Measurements from ENCODE around the gene POLRMT.

The POLRMT gene

DNA sequence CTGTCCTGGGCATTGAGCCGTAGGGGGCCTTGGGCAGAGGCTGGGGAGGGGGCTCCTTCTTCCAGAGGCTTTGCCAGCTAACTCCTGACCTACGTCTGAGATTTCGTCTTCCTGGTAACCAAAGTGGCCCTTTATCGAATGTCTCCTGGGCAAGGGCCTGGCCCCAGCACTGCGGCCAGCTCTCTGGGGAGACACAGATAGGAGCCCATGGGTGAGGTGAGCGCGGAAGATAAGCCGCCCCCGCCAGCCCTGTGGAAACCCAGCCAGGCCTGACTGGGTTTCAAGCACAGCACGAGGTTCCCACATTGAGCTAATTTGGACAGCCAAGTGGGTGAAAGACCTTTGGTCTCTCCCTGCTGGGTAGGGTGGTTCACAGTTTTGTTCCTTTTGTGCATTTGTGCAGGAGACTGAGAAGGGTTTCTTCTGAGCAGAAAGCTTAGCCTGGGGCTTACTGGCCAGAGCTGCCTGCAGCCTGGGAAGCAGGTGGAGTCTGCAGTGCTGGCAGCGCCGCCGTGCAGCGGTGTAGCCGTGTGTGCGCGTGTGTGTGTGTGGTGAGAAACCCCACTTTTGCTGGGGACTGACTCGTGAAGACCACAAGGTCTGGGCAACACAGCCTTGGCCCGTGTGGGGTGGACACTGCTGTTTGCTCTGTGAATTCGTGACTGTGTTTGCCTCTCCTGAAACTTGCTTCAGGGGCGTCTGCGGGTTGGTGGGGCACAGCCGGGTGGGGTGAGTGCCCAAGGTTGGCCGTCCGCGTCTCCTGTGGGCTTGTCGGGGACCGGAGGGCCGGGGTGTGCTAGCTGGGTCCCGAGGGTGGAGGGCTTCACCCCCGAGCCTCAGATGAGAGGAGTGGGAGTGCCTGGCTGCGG lies 58.4 kb downstream of the POLRMT start:
- no peak for DNase-seq

GRCh38 chr19:573519-573825 lies 59.9 kb downstream of the POLRMT start:
- DNase-seq: no peak

DNA sequence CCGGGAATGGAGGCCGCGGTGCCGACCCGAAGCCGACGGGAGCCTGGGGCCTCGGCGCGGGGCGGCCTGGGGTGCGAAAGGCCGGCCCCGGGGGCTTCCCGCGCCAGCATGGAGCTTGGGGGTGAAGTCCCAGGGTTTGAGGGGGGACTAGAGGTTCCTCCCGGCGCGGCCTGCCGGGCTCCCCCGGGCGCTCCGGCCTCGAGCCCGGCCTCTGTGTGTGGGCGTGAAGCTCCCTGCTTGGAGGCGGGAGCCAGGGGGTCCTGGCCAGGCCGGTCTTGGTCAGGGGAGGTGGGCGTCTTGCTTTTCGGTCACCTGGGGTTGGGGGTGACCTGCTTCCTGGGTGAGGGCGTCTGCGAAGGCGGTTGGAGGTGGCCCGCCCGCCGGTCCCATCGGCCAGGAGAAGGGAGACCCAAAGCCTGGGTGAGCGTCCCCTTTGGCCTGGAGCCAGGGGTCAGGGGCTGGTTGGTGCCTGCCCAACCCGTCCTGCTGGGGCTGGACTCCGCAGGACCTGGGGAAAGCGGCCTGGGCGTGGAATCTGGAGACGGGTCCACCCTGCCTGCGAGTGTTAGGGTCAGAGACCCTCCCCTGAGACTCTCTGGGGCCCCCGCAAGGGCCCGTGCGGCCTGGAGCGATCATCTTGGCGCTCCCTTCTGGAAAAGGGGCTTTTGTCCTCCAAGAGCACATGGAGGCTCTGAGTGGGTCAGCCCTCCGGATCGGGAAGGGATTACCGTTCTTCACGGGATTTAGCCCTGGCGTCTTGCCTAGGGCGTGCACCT lies 60.4 kb downstream of the POLRMT start:
- DNase-seq: no peak

GRCh38 chr19:572140-572742 lies 61.1 kb downstream of the POLRMT start, which contains the start of gene BSG:
Gene BSG, plus strand, starts transcription at chr19:572596. Its CDS starts 39 bp downstream, at chr19:572635.
- DNase-seq: peak; percentile 96

- peak; percentile 62 for DNase-seq
Observed at GRCh38 chr19:571566-571974, 61.8 kb downstream of the POLRMT start.

DNA sequence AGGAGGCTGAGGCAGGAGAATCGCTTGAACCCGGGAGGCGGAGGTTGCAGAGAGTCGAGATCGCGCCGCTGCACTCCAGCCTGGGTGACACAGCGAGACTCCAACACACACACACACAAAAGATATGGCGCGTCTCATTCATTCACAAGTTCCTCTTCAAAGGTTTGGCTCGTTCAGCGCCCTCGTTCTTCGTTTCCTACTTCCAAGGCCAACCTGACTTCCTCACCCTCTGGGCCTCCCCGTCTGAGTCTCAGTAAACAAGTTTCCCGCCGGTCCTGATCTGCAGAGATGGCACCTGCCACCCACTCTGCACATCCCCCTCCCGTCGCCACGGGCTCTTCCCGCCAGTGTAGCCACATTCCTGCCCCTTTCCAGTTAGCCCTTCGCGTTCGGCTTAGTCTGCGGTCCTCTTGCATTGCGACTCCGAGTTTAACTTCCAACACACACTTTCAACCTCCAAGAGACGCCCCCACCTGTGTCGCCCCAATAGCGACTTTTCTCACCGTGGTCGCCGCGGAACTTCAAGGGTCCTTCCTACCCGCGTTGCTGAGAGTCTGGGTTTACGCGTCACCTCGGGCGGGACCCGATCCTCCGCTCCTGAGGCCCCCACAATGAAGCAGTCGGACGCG lies 62.3 kb downstream of the POLRMT start:
- DNase-seq: peak; percentile 74

GRCh38 chr19:570251-570686 lies 63.1 kb downstream of the POLRMT start:
- no peak for DNase-seq

- DNase-seq: no peak
Observed at GRCh38 chr19:567296-567900, 65.9 kb downstream of the POLRMT start.
